Muscle of leg (tissue), 11 donors: ENCODE measurements around the gene NOXO1. TPM values are rescaled to one million over a fixed set of nuclear protein-coding genes. Genes with fewer than 3 reads are reported as not detected.

ENCODE experiments used
- DNase-seq: peaks from one replicate; pipeline ENCODE4 v3.0.0; 2013
- H3K27ac ChIP-seq: one replicate; pipeline ENCODE4 v1.5.1; 2013; ENCODE audit warnings: mild to moderate bottlenecking, low read length, control low read depth
- H3K27me3 ChIP-seq: one replicate; pipeline ENCODE4 v1.6.1; 2013; ENCODE audit warnings: low read length; ENCODE audit not compliant: control insufficient read depth, insufficient read depth
- H3K36me3 ChIP-seq: one replicate; pipeline ENCODE4 v1.6.1; 2013; ENCODE audit warnings: low read length; ENCODE audit not compliant: control insufficient read depth, insufficient read depth
- H3K4me1 ChIP-seq: one replicate; pipeline ENCODE4 v1.6.1; 2013; ENCODE audit warnings: low read length; ENCODE audit not compliant: control insufficient read depth, insufficient read depth
- H3K4me3 ChIP-seq: one replicate; pipeline ENCODE4 v1.5.1; 2013; ENCODE audit warnings: low read length, control low read depth
- H3K9me3 ChIP-seq: replicated peaks from 2 replicates; pipeline ENCODE4 v1.6.1; 2013; ENCODE audit warnings: low read depth, low read length; ENCODE audit not compliant: control insufficient read depth
- WGBS: methylation state at CpG from one replicate; pipeline ENCODE4 v1.1.5; 2013; ENCODE audit warnings: missing lambda C conversion rate; ENCODE audit not compliant: insufficient coverage; 5-methylcytosine and 5-hydroxymethylcytosine counted together
- polyA plus RNA-seq, 8 donors: library from polyadenylated mRNA; unstranded; fragments of 120-200 nt; gene quantifications; one replicate each; pipeline versions ENCODE4 v1.2.1 to v1.2.3, GENCODE V29; 2013; ENCODE audit warnings: inconsistent platforms in 1 of 8, low replicate concordance in 1 of 8; ENCODE audit not compliant: insufficient read length in 8 of 8, insufficient read depth in 1 of 8
- total RNA-seq: library from RNA; stranded (reverse); fragments of 120-200 nt; gene quantifications from one replicate; pipeline ENCODE4 v1.2.4, GENCODE V29; 2013

NOXO1 gene
- total and polyA plus RNA-seq, 9 donors, result 0.29 to 1.7 (median 0.89) TPM

DNA sequence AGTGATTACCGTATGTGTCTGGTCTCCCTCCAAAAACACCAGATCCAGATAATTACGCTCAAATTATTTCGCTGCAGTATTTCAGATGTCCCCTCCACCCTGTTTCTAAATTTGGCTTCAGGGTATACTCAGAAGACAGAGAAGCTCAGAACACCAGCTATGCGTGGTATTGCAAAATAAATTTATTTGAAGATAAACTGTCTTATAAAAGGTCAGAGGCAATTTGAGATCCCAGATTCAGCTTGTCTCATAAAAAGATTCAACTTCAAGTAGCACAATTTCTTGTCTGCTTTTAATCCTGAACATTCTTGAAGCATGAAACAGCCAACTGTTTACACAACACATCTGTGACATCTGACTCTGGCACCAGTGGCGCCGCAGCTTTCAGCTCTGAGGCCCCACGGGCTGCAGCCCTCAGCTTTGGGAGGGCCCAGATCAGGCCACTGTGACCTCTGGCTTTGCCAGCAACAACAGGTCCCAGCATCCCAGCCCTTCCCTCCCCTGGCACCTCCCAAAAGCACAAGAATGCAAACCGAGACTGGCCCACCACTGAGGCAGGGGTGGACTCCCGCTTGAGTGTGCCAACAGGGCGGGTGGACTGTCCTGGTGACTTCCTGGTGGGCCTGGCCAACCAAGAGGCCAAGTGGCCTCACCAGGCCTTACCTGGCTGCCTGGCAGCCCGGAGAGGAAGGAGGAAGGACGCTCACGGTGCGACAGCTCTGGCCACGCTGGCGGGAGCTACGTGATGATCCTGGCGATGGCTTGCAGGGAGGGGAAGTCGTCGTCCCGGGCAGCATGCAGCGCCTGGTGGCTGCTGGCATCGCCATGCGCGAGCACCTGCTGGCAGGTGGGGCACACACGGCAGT is 16.5 kb upstream of the NOXO1 start:
- 90% methylated on average over 20 of the region's 26 CpGs for WGBS
- H3K27me3 ChIP-seq, result peaks cover 4% of the 10 kb centered on the region
- DNase-seq, result no peak
- H3K4me1 ChIP-seq, result peaks cover 8% of the 10 kb centered on the region
- H3K27ac ChIP-seq, result no peak overlapping the region
- H3K9me3 ChIP-seq, result no peaks in the 10 kb centered on the region
- H3K36me3 ChIP-seq, result peaks cover 60% of the 10 kb centered on the region
- no peak overlapping the region for H3K4me3 ChIP-seq

GRCh38 chr16:1993731-1994131 is 12.5 kb upstream of the NOXO1 start:
- no peak for DNase-seq
- peaks cover 21% of the 10 kb centered on the region for H3K36me3 ChIP-seq
- no peak overlapping the region for H3K4me3 ChIP-seq
- H3K4me1 ChIP-seq, result peaks cover 32% of the 10 kb centered on the region
- H3K27me3 ChIP-seq, result peaks cover 33% of the 10 kb centered on the region
- 100% methylated on average over 1 of the region's 2 CpGs for WGBS
- H3K27ac ChIP-seq, result no peak overlapping the region
- H3K9me3 ChIP-seq, result no peaks in the 10 kb centered on the region

GRCh38 chr16:1992704-1993317 is 11.5 kb upstream of the NOXO1 start:
- DNase-seq, result no peak
- Histone ChIP-seq H3K36me3 (peaks cover 12% of the 10 kb centered on the region), H3K4me3 (no peak overlapping the region), H3K9me3 (no peaks in the 10 kb centered on the region), H3K27me3 (peaks cover 42% of the 10 kb centered on the region), H3K4me1 (peaks cover 32% of the 10 kb centered on the region), H3K27ac (no peak overlapping the region)
- WGBS, result 25% methylated on average over 49 of the region's 50 CpGs

- peaks cover 32% of the 10 kb centered on the region for H3K4me1 ChIP-seq
- H3K9me3 ChIP-seq, result no peaks in the 10 kb centered on the region
- peak; percentile 91 for DNase-seq
- under 1% methylated on average over 75 of the region's 96 CpGs for WGBS
- peaks cover 46% of the 10 kb centered on the region for H3K27me3 ChIP-seq
- H3K4me3 ChIP-seq, result peak overlapping the region; percentile 33
- peaks cover 10% of the 10 kb centered on the region for H3K36me3 ChIP-seq
- H3K27ac ChIP-seq, result no peak overlapping the region
Observed at GRCh38 chr16:1991948-1992703, 10.9 kb upstream of the NOXO1 start.

- Histone ChIP-seq H3K9me3 (no peaks in the 10 kb centered on the region), H3K4me1 (peaks cover 32% of the 10 kb centered on the region), H3K27me3 (peaks cover 51% of the 10 kb centered on the region), H3K27ac (no peak overlapping the region), H3K36me3 (peaks cover 11% of the 10 kb centered on the region), H3K4me3 (peak overlapping the region; percentile 33)
- 7% methylated on average over 22 of the region's 22 CpGs for WGBS
- no peak for DNase-seq
Observed at GRCh38 chr16:1991588-1991947, 10.3 kb upstream of the NOXO1 start.

DNA sequence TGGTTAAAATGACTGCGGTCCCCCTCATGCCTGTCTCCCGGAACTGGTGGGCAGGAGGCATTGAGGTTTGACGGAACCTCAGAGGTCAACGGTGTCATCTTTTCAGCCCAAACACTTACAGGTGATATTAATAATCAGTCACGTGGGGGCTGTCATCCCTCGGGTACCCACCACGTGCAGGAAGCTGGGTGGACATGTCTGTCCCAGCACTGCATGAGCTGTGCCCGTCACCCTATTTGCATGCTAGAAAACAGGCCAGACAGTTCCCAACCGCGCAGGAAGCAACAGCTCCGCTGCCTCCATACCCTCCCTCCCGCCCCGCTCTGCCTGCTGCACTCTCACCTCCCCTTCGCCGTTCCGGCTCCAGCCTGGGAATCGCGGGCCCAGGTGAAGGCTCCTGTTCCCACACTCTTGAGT is 9.9 kb upstream of the NOXO1 start:
- peaks cover 14% of the 10 kb centered on the region for H3K36me3 ChIP-seq
- H3K27ac ChIP-seq, result no peak overlapping the region
- H3K27me3 ChIP-seq, result peaks cover 51% of the 10 kb centered on the region
- H3K4me3 ChIP-seq, result no peak overlapping the region
- WGBS, result 6% methylated on average over 15 of the region's 18 CpGs
- no peak for DNase-seq
- peaks cover 32% of the 10 kb centered on the region for H3K4me1 ChIP-seq
- no peaks in the 10 kb centered on the region for H3K9me3 ChIP-seq

- 2% methylated on average over 29 of the region's 50 CpGs for WGBS
- DNase-seq, result no peak
- H3K4me1 ChIP-seq, result peaks cover 32% of the 10 kb centered on the region
- peaks cover 51% of the 10 kb centered on the region for H3K27me3 ChIP-seq
- no peaks in the 10 kb centered on the region for H3K9me3 ChIP-seq
- H3K27ac ChIP-seq, result no peak overlapping the region
- H3K36me3 ChIP-seq, result peaks cover 18% of the 10 kb centered on the region
- no peak overlapping the region for H3K4me3 ChIP-seq
Observed at GRCh38 chr16:1990351-1991134, 9.3 kb upstream of the NOXO1 start.

GRCh38 chr16:1990101-1990350 is 8.8 kb upstream of the NOXO1 start:
- peaks cover 23% of the 10 kb centered on the region for H3K36me3 ChIP-seq
- H3K9me3 ChIP-seq, result no peaks in the 10 kb centered on the region
- no peak overlapping the region for H3K4me3 ChIP-seq
- H3K4me1 ChIP-seq, result peaks cover 36% of the 10 kb centered on the region
- H3K27me3 ChIP-seq, result peaks cover 51% of the 10 kb centered on the region
- 2% methylated on average over 9 of the region's 25 CpGs for WGBS
- no peak overlapping the region for H3K27ac ChIP-seq
- no peak for DNase-seq

DNA sequence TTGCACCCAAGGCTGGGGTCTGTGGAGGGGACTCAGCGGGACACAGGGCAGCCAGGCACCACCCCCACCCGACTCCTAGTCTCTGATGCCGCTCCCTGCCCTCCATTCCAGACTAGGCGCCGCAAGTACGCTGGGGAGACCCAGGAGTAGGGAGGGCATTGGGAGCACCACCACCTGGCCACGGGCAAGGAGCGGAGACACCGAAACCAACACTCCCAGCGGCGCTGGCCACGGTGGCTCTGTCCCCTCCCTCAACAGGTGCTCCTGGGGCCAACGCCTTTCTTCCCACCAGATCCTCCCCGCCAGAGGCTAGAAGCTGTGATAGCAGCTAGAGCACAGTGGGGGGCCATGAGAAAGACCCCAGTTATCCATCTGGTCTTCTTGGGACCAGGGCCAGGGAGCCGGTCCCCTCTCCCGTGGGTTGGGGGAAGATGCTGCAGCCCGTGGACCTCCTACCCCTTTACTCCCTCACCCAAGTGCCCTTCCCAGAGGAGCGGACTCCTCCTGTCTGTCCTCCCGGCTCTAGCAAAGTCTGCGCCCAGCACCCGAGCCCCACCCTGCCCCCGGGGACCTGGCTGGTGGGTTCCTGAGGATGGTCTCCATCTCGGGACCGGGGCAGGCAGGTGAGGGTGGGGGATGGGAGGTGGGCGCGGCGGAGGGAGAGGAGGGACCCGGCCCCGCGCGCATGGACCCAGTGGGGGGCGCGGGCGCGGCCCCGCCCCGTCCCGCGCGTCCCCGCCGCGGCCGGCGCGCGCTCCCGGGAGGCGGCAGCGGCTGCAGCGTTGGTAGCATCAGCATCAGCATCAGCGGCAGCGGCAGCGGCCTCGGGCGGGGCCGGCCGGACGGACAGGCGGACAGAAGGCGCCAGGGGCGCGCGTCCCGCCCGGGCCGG is 8.2 kb upstream of the NOXO1 start, which contains the start of gene SYNGR3:
SYNGR3 (plus strand) TSS at position 762 of the 892 bp plus-strand sequence. CDS start 133 bp downstream, outside the sequence.
- Histone ChIP-seq H3K27ac (no peak within 1 kb of the TSS), H3K27me3 (peaks cover 51% of the 10 kb centered on the region), H3K4me3 (no peak within 1 kb of the TSS), H3K9me3 (no peaks in the 10 kb centered on the region), H3K4me1 (peaks cover 42% of the 10 kb centered on the region), H3K36me3 (peaks cover 26% of the 10 kb centered on the region)
- WGBS, result under 1% methylated on average over 48 of the region's 67 CpGs
- no peak for DNase-seq
